Panc1 (cell line): ENCODE measurements around the gene SYT12.

ENCODE experiments used
- POLR2AphosphoS5 ChIP-seq: IDR thresholded peaks from 2 replicates; pipeline ENCODE4 v1.6.1; 2012; ENCODE audit warnings: mild to moderate bottlenecking, low read depth, low read length, moderate library complexity
- TF ChIP-seq, protein P1 (sequence below): fragments of 450-650 bp; IDR thresholded peaks from 2 replicates; pipeline ENCODE4 v1.5.1; 2017; ENCODE audit warnings: mild to moderate bottlenecking

- TF ChIP-seq, protein P1, sequence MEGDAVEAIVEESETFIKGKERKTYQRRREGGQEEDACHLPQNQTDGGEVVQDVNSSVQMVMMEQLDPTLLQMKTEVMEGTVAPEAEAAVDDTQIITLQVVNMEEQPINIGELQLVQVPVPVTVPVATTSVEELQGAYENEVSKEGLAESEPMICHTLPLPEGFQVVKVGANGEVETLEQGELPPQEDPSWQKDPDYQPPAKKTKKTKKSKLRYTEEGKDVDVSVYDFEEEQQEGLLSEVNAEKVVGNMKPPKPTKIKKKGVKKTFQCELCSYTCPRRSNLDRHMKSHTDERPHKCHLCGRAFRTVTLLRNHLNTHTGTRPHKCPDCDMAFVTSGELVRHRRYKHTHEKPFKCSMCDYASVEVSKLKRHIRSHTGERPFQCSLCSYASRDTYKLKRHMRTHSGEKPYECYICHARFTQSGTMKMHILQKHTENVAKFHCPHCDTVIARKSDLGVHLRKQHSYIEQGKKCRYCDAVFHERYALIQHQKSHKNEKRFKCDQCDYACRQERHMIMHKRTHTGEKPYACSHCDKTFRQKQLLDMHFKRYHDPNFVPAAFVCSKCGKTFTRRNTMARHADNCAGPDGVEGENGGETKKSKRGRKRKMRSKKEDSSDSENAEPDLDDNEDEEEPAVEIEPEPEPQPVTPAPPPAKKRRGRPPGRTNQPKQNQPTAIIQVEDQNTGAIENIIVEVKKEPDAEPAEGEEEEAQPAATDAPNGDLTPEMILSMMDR = no peak
- no peak for TF ChIP-seq POLR2AphosphoS5
Measured at GRCh38 chr11:67054836-67055523, 32.0 kb downstream of the SYT12 start.
